Activated naive CD8-positive, alpha-beta T cell (primary cell): ENCODE measurements around the gene CD96.
A peak's percentile ranks its signal among the peaks of the same experiment; 100 is the strongest.
"Not testable (repeated sequence)": the region's sequence is repeated elsewhere in the genome, so short reads cannot be mapped to it uniquely, and the experiment has no call there.

ENCODE experiments used
- H3K27ac Mint-ChIP-seq: one replicate; pipeline ENCODE4 v1.8.0; 2021; ENCODE audit warnings: mixed read lengths
- H3K27me3 Mint-ChIP-seq: one replicate; pipeline ENCODE4 v1.8.0; 2021; ENCODE audit warnings: mixed read lengths
- H3K36me3 Mint-ChIP-seq: one replicate; pipeline ENCODE4 v1.8.0; 2021; ENCODE audit warnings: mixed read lengths
- H3K4me1 Mint-ChIP-seq: one replicate; pipeline ENCODE4 v1.8.0; 2021; ENCODE audit warnings: low read depth, mixed read lengths
- H3K4me3 Mint-ChIP-seq: one replicate; pipeline ENCODE4 v1.8.0; 2021; ENCODE audit warnings: mild to moderate bottlenecking, mixed read lengths
- H3K9me3 Mint-ChIP-seq: one replicate; pipeline ENCODE4 v1.8.0; 2021; ENCODE audit warnings: low read depth, mixed read lengths

The CD96 gene

GRCh38 chr3:111615880-111616279 lies 73.9 kb downstream of the CD96 start:
- Mint-ChIP-seq H3K36me3 (peaks cover 29% of the 10 kb centered on the region), H3K9me3 (peaks cover 4% of the 10 kb centered on the region), H3K27ac (peak overlapping the region; percentile 93), H3K4me3 (peak overlapping the region; percentile 55), H3K27me3 (no peaks in the 10 kb centered on the region), H3K4me1 (peaks cover 86% of the 10 kb centered on the region)

- Mint-ChIP-seq H3K27ac (peak overlapping the region; percentile 93), H3K4me3 (peak overlapping the region; percentile 61), H3K4me1 (peaks cover 82% of the 10 kb centered on the region), H3K9me3 (peaks cover 4% of the 10 kb centered on the region), H3K36me3 (peaks cover 24% of the 10 kb centered on the region), H3K27me3 (no peaks in the 10 kb centered on the region)
Observed at GRCh38 chr3:111616417-111617105, 74.6 kb downstream of the CD96 start.

GRCh38 chr3:111617406-111617805 lies 75.4 kb downstream of the CD96 start:
- peak overlapping the region; percentile 30 for H3K4me3 Mint-ChIP-seq
- peaks cover 77% of the 10 kb centered on the region for H3K4me1 Mint-ChIP-seq
- peak overlapping the region; percentile 93 for H3K27ac Mint-ChIP-seq

GRCh38 chr3:111617912-111618601 lies 76.1 kb downstream of the CD96 start:
- H3K4me3 Mint-ChIP-seq = peak overlapping the region; percentile 34
- H3K27me3 Mint-ChIP-seq = no peaks in the 10 kb centered on the region
- peaks cover 71% of the 10 kb centered on the region for H3K4me1 Mint-ChIP-seq

More at GRCh38 chr3:111617406-111617805, 75.4 kb downstream of the CD96 start:
- Mint-ChIP-seq H3K36me3 (peaks cover 23% of the 10 kb centered on the region), H3K9me3 (peaks cover 4% of the 10 kb centered on the region), H3K27me3 (no peaks in the 10 kb centered on the region)

GRCh38 chr3:111618945-111619344 lies 76.9 kb downstream of the CD96 start:
- H3K4me1 Mint-ChIP-seq = peaks cover 62% of the 10 kb centered on the region
- H3K36me3 Mint-ChIP-seq = peaks cover 13% of the 10 kb centered on the region

More at GRCh38 chr3:111617912-111618601, 76.1 kb downstream of the CD96 start:
- Mint-ChIP-seq H3K9me3 (peaks cover 4% of the 10 kb centered on the region), H3K27ac (peak overlapping the region; percentile 93), H3K36me3 (peaks cover 18% of the 10 kb centered on the region)

GRCh38 chr3:111619833-111620232 lies 77.8 kb downstream of the CD96 start:
- Mint-ChIP-seq H3K27ac (peak overlapping the region; percentile 93), H3K4me3 (no peak overlapping the region), H3K9me3 (peaks cover 4% of the 10 kb centered on the region), H3K27me3 (no peaks in the 10 kb centered on the region), H3K36me3 (peaks cover 15% of the 10 kb centered on the region), H3K4me1 (peaks cover 57% of the 10 kb centered on the region)

More at GRCh38 chr3:111618945-111619344, 76.9 kb downstream of the CD96 start:
- Mint-ChIP-seq H3K27me3 (no peaks in the 10 kb centered on the region), H3K27ac (peak overlapping the region; percentile 93), H3K4me3 (no peak overlapping the region), H3K9me3 (peaks cover 4% of the 10 kb centered on the region)

- no peak overlapping the region for H3K27ac Mint-ChIP-seq
- peaks cover 41% of the 10 kb centered on the region for H3K4me1 Mint-ChIP-seq
- H3K36me3 Mint-ChIP-seq = peaks cover 9% of the 10 kb centered on the region
- H3K4me3 Mint-ChIP-seq = no peak overlapping the region
- no peaks in the 10 kb centered on the region for H3K27me3 Mint-ChIP-seq
- H3K9me3 Mint-ChIP-seq = no peaks in the 10 kb centered on the region
Observed at GRCh38 chr3:111621535-111621934, 79.5 kb downstream of the CD96 start.

GRCh38 chr3:111627092-111627491 lies 85.1 kb downstream of the CD96 start:
- Mint-ChIP-seq H3K27me3 (no peaks in the 10 kb centered on the region), H3K4me1 (peaks cover 16% of the 10 kb centered on the region), H3K4me3 (no peak overlapping the region), H3K36me3 (peaks cover 37% of the 10 kb centered on the region), H3K27ac (peak overlapping the region; percentile 64), H3K9me3 (peaks cover 10% of the 10 kb centered on the region)

- Mint-ChIP-seq H3K4me1 (peaks cover 15% of the 10 kb centered on the region), H3K27ac (peak overlapping the region; percentile 88), H3K36me3 (peaks cover 49% of the 10 kb centered on the region)
- H3K4me3 Mint-ChIP-seq, H3K27me3 Mint-ChIP-seq, H3K9me3 Mint-ChIP-seq: not testable (repeated sequence)
Observed at GRCh38 chr3:111629018-111629417, 87.0 kb downstream of the CD96 start.

GRCh38 chr3:111630638-111631037 lies 88.6 kb downstream of the CD96 start:
- peaks cover 41% of the 10 kb centered on the region for H3K36me3 Mint-ChIP-seq

GRCh38 chr3:111635403-111635802 lies 93.4 kb downstream of the CD96 start:
- H3K27me3 Mint-ChIP-seq = no peaks in the 10 kb centered on the region
- no peaks in the 10 kb centered on the region for H3K4me1 Mint-ChIP-seq
- peak overlapping the region; percentile 3 for H3K27ac Mint-ChIP-seq
- H3K9me3 Mint-ChIP-seq = no peaks in the 10 kb centered on the region
- H3K4me3 Mint-ChIP-seq = no peak overlapping the region
- H3K36me3 Mint-ChIP-seq = peaks cover 46% of the 10 kb centered on the region

More at GRCh38 chr3:111630638-111631037, 88.6 kb downstream of the CD96 start:
- not testable (repeated sequence) for H3K4me3 Mint-ChIP-seq, H3K27me3 Mint-ChIP-seq, H3K9me3 Mint-ChIP-seq
- H3K27ac Mint-ChIP-seq = peak overlapping the region; percentile 66
- peaks cover 11% of the 10 kb centered on the region for H3K4me1 Mint-ChIP-seq

GRCh38 chr3:111636366-111636885 lies 94.4 kb downstream of the CD96 start:
- no peak overlapping the region for H3K4me3 Mint-ChIP-seq
- H3K27me3 Mint-ChIP-seq = no peaks in the 10 kb centered on the region
- no peaks in the 10 kb centered on the region for H3K4me1 Mint-ChIP-seq
- H3K36me3 Mint-ChIP-seq = peaks cover 53% of the 10 kb centered on the region
- H3K27ac Mint-ChIP-seq = peak overlapping the region; percentile 66
- no peaks in the 10 kb centered on the region for H3K9me3 Mint-ChIP-seq

- Mint-ChIP-seq H3K36me3 (peaks cover 46% of the 10 kb centered on the region), H3K27ac (peak overlapping the region; percentile 41), H3K9me3 (peaks cover 6% of the 10 kb centered on the region), H3K4me1 (no peaks in the 10 kb centered on the region), H3K4me3 (no peak overlapping the region), H3K27me3 (no peaks in the 10 kb centered on the region)
Observed at GRCh38 chr3:111639316-111639715, 97.3 kb downstream of the CD96 start.

GRCh38 chr3:111648991-111649579 lies 107.1 kb downstream of the CD96 start:
- H3K4me3 Mint-ChIP-seq = no peak overlapping the region

More at GRCh38 chr3:111648991-111649579, 107.1 kb downstream of the CD96 start:
- H3K27ac Mint-ChIP-seq = peak overlapping the region; percentile 46
- H3K9me3 Mint-ChIP-seq = no peaks in the 10 kb centered on the region
- H3K36me3 Mint-ChIP-seq = peaks cover 49% of the 10 kb centered on the region
- peaks cover 4% of the 10 kb centered on the region for H3K4me1 Mint-ChIP-seq
- no peaks in the 10 kb centered on the region for H3K27me3 Mint-ChIP-seq
